Mucosa of stomach (tissue), 1 donor: Measurements from ENCODE around the gene TAF1C.

Experiments
- H3K27me3 ChIP-seq: one replicate; pipeline ENCODE4 v1.7.0; 2013; ENCODE audit warnings: mild to moderate bottlenecking, low read length; ENCODE audit not compliant: control insufficient read depth, insufficient read depth
- H3K36me3 ChIP-seq: one replicate; pipeline ENCODE4 v1.7.0; 2013; ENCODE audit warnings: low read length; ENCODE audit not compliant: control insufficient read depth, insufficient read depth
- H3K4me1 ChIP-seq: one replicate; pipeline ENCODE4 v1.7.0; 2013; ENCODE audit warnings: mild to moderate bottlenecking, low read length; ENCODE audit not compliant: control insufficient read depth, insufficient read depth
- H3K4me3 ChIP-seq: one replicate; pipeline ENCODE4 v1.7.0; 2013; ENCODE audit warnings: low read length
- H3K9ac ChIP-seq: one replicate; pipeline ENCODE4 v1.7.0; 2013; ENCODE audit warnings: mild to moderate bottlenecking, low read length, moderate library complexity
- H3K9me3 ChIP-seq: one replicate; pipeline ENCODE4 v1.7.0; 2013; ENCODE audit warnings: mild to moderate bottlenecking, low read length, moderate library complexity; ENCODE audit not compliant: control insufficient read depth
- donor health status: Pancreatic carcinoma.

Gene TAF1C

GRCh38 chr16:84194018-84194417 is 7.2 kb upstream of the TAF1C start:
- Histone ChIP-seq H3K9me3 (no peaks in the 10 kb centered on the region), H3K4me1 (no peaks in the 10 kb centered on the region), H3K9ac (no peak overlapping the region), H3K36me3 (no peaks in the 10 kb centered on the region), H3K27me3 (peaks cover 10% of the 10 kb centered on the region), H3K4me3 (no peak overlapping the region)

- H3K4me1 ChIP-seq = no peaks in the 10 kb centered on the region
- no peaks in the 10 kb centered on the region for H3K36me3 ChIP-seq
- H3K9me3 ChIP-seq = no peaks in the 10 kb centered on the region
- H3K27me3 ChIP-seq = peaks cover 10% of the 10 kb centered on the region
- H3K4me3 ChIP-seq = no peak overlapping the region
- no peak overlapping the region for H3K9ac ChIP-seq
Observed at GRCh38 chr16:84193480-84193879, 6.6 kb upstream of the TAF1C start.

- H3K4me1 ChIP-seq = no peaks in the 10 kb centered on the region
- H3K9me3 ChIP-seq = no peaks in the 10 kb centered on the region
- H3K27me3 ChIP-seq = peaks cover 10% of the 10 kb centered on the region
- no peaks in the 10 kb centered on the region for H3K36me3 ChIP-seq
- H3K4me3 ChIP-seq = no peak overlapping the region
- no peak overlapping the region for H3K9ac ChIP-seq
Observed at GRCh38 chr16:84191466-84191865, 4.6 kb upstream of the TAF1C start.

- Histone ChIP-seq H3K4me1 (peaks cover 4% of the 10 kb centered on the region), H3K9me3 (no peaks in the 10 kb centered on the region), H3K36me3 (no peaks in the 10 kb centered on the region), H3K9ac (no peak within 1 kb of the TSS), H3K4me3 (no peak within 1 kb of the TSS), H3K27me3 (peaks cover 10% of the 10 kb centered on the region)
Observed at GRCh38 chr16:84190731-84191388, 4.0 kb upstream of the TAF1C start, which contains the start of gene ADAD2. ADAD2 (plus strand) TSS chr16:84191157; CDS start chr16:84191231, 74 bp downstream.

GRCh38 chr16:84184775-84185174 is 2.1 kb downstream of the TAF1C start:
- peaks cover 9% of the 10 kb centered on the region for H3K4me1 ChIP-seq
- H3K9me3 ChIP-seq = no peaks in the 10 kb centered on the region
- H3K36me3 ChIP-seq = peaks cover 4% of the 10 kb centered on the region
- no peaks in the 10 kb centered on the region for H3K27me3 ChIP-seq
- no peak overlapping the region for H3K4me3 ChIP-seq
- no peak overlapping the region for H3K9ac ChIP-seq

- H3K9me3 ChIP-seq = no peaks in the 10 kb centered on the region
- no peak overlapping the region for H3K9ac ChIP-seq
- H3K4me3 ChIP-seq = no peak overlapping the region
- no peaks in the 10 kb centered on the region for H3K27me3 ChIP-seq
- H3K36me3 ChIP-seq = peaks cover 4% of the 10 kb centered on the region
- peaks cover 9% of the 10 kb centered on the region for H3K4me1 ChIP-seq
Observed at GRCh38 chr16:84183911-84184591, 2.8 kb downstream of the TAF1C start.

GRCh38 chr16:84183572-84183875 is 3.3 kb downstream of the TAF1C start:
- Histone ChIP-seq H3K9ac (no peak overlapping the region), H3K9me3 (no peaks in the 10 kb centered on the region), H3K27me3 (no peaks in the 10 kb centered on the region), H3K4me1 (peaks cover 9% of the 10 kb centered on the region), H3K36me3 (peaks cover 4% of the 10 kb centered on the region), H3K4me3 (no peak overlapping the region)

- Histone ChIP-seq H3K9me3 (no peaks in the 10 kb centered on the region), H3K36me3 (peaks cover 4% of the 10 kb centered on the region), H3K4me3 (no peak overlapping the region), H3K9ac (no peak overlapping the region), H3K4me1 (peaks cover 9% of the 10 kb centered on the region), H3K27me3 (no peaks in the 10 kb centered on the region)
Observed at GRCh38 chr16:84182680-84183571, 3.9 kb downstream of the TAF1C start.

- Histone ChIP-seq H3K9ac (no peak overlapping the region), H3K27me3 (no peaks in the 10 kb centered on the region), H3K4me3 (no peak overlapping the region), H3K9me3 (no peaks in the 10 kb centered on the region), H3K4me1 (peaks cover 14% of the 10 kb centered on the region), H3K36me3 (peaks cover 4% of the 10 kb centered on the region)
Observed at GRCh38 chr16:84182104-84182503, 4.8 kb downstream of the TAF1C start.

GRCh38 chr16:84181144-84181915 is 5.5 kb downstream of the TAF1C start:
- Histone ChIP-seq H3K27me3 (no peaks in the 10 kb centered on the region), H3K9me3 (no peaks in the 10 kb centered on the region), H3K9ac (no peak overlapping the region), H3K4me1 (peaks cover 22% of the 10 kb centered on the region), H3K36me3 (peaks cover 4% of the 10 kb centered on the region), H3K4me3 (no peak overlapping the region)

GRCh38 chr16:84180519-84181140 is 6.2 kb downstream of the TAF1C start:
- Histone ChIP-seq H3K9ac (no peak overlapping the region), H3K36me3 (peaks cover 4% of the 10 kb centered on the region), H3K9me3 (no peaks in the 10 kb centered on the region), H3K4me1 (peaks cover 22% of the 10 kb centered on the region), H3K27me3 (no peaks in the 10 kb centered on the region), H3K4me3 (no peak overlapping the region)
